Hepatic stellate cell (primary cell): Measurements from ENCODE around the gene KATNIP.

ENCODE experiments used
- DNase-seq: peaks from one replicate; pipeline ENCODE4 v3.0.0; 2011; ENCODE audit warnings: low spot score

KATNIP gene

GRCh38 chr16:27585200-27585599 is 35.3 kb downstream of the KATNIP start:
- DNase-seq, result no peak

GRCh38 chr16:27586711-27587110 is 36.8 kb downstream of the KATNIP start:
- no peak for DNase-seq

DNA sequence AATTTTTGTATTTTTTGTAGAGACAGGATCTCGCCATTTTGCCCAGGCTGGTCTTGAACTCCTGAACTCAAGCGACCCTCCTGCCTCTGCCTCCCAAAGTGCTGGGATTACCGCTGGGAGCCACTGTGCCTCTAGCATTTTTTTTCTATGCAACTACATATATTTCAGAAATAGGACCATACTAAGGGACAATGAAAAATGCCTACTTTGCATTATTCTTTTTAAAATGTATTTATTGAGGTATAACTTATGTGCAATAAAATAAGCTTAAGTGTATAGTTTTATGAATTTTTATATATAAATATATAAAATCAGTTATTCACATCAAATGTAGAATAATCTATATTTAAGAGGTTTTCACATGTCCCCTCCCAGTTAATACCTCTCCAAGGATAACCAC is 38.1 kb downstream of the KATNIP start:
- DNase-seq, result no peak

DNA sequence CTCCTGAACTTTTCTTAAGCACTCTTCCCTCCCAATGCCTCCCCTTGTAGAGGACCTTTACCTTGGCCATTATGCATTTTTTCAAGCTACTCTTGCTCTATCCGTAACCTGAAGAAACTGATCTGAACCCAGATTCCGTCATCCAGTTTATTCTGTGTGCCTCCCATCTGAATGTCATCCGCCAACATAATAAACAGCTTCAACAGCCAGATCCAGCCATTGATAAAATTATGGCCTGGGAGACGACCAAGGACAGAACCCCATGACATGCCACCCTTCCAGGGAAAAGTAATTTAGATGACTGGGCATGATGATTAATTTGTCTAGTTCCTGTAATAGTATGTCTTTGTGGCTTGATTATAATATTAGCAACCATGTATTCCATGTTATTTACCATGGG is 41.9 kb downstream of the KATNIP start:
- DNase-seq, result no peak

DNA sequence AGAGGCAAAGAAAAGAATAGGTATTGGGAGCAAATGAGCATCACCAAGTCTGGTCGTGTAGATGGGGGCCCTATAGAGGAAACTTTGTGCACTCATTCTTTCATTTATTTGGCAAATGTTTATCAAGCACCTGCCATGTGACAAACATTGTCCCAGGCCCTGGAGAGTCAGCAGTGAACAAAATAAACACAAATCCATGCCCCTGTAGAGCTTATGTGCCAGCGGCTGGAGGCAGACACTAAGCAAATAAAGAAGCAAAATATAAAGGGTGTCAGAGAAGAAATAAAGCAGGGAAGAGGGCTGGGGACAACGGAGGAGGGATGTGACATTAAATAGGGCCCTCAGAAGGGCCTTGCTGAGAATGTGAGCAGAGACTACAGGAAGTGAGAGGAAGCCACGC is 45.5 kb downstream of the KATNIP start:
- no peak for DNase-seq

GRCh38 chr16:27595993-27596392 is 46.0 kb downstream of the KATNIP start:
- no peak for DNase-seq

GRCh38 chr16:27596411-27596810 is 46.5 kb downstream of the KATNIP start:
- no peak for DNase-seq

DNA sequence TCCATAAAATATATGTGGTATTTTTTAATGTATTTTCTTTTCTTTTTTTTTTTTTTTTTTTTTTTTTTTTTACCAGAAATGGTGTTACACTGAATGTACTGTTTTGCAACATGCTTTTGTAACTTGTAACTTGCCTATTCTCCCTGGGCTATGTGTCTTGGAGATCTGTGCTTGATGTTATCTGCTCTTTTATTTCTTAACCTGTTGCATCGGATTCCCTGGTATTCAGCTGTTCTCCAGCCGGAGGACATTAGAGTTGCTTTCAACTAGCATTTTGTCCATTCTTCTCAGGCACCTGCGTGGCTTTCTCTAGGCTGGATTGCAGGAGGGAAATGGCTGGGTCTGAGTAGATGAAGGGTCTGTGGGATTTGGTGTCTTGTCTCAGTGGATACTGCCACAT is 47.4 kb downstream of the KATNIP start:
- DNase-seq, result no peak

- DNase-seq, result no peak
Measured at GRCh38 chr16:27598220-27598619, 48.3 kb downstream of the KATNIP start.

DNA sequence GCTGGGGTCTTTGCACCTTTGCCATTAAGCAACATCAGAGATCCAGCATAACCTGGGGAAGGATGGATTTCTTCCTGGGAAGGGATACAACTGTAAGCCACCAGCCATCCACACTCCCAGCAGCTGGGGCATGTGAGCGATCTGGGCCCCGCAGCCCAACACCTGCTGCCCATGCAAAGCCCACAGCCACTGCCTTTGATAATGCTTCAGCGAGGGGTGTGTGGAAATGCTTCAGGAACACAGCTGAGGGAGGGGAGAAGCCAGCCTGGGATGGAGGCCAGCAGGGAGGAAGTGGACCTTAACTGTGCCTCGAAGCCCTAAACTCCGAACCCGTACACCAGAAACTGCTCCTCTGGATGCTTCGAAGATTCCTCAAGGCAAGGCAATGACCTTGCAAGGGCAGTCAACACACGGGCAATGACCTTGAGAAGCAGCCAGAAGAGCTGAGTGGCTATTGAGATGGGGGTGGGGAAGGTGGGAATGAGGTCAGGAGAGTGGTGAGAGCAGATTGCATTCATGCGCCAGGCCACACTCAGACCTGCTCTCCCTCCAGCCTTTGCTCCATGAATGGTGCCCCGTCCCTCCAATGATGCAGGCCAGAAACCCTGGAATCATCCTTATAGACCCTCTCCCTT is 49.1 kb downstream of the KATNIP start:
- DNase-seq, result no peak

GRCh38 chr16:27599606-27600005 is 49.7 kb downstream of the KATNIP start:
- no peak for DNase-seq
